HFFc6 (cell line): ENCODE measurements around the gene SLC26A4. TPM values are rescaled to one million over a fixed set of nuclear protein-coding genes. Genes with fewer than 3 reads are reported as not detected.
A peak's percentile ranks its signal among the peaks of the same experiment; 100 is the strongest.

Experiments
- DNase-seq: peaks from one replicate; pipeline ENCODE4 v3.0.0-alpha.2; 2018
- H3K27ac Mint-ChIP-seq: 2 replicates; pipeline ENCODE4 v1.8.0; 2020; ENCODE audit warnings: mild to moderate bottlenecking, mixed read lengths
- H3K27me3 Mint-ChIP-seq: 2 replicates; pipeline ENCODE4 v1.8.0; 2021; ENCODE audit warnings: mild to moderate bottlenecking, moderate library complexity, mixed read lengths; ENCODE audit not compliant: insufficient read depth
- H3K36me3 Mint-ChIP-seq: 2 replicates; pipeline ENCODE4 v1.8.0; 2021; ENCODE audit warnings: low read depth, mixed read lengths
- H3K4me1 Mint-ChIP-seq: 2 replicates; pipeline ENCODE4 v1.8.0; 2020; ENCODE audit warnings: low read depth, mixed read lengths
- H3K4me3 Mint-ChIP-seq: 2 replicates; pipeline ENCODE4 v1.8.0; 2020; ENCODE audit warnings: mild to moderate bottlenecking, moderate library complexity, mixed read lengths
- H3K9me3 Mint-ChIP-seq: 2 replicates; pipeline ENCODE4 v1.8.0; 2020; ENCODE audit warnings: mild to moderate bottlenecking, mixed read lengths
- total RNA-seq, 6 experiments: library from RNA; stranded (reverse); fragmentation: NEBNext Ultra II Directional; extraction: Animal tissue kit (Norgen Biotek cat#: 25700); gene quantifications; 2 replicates in 1 of 6; 3 replicates in 5 of 6; pipeline ENCODE4 v1.2.3, GENCODE V29; 2021
- TF ChIP-seq, protein P1 (sequence below): fragments of 200-600 bp; sonication (generic); IDR thresholded peaks from 2 replicates; pipeline ENCODE4 v1.5.0; 2021; ENCODE audit warnings: antibody characterized with exemption, mild to moderate bottlenecking

SLC26A4 gene
- total RNA-seq, 6 experiments from 2014 or later = 0.18 to 0.63 (median 0.21) TPM; not detected in 1

- H3K27me3 Mint-ChIP-seq = no peaks in the 10 kb centered on the region
- H3K27ac Mint-ChIP-seq = no peak overlapping the region
- no peak for DNase-seq
Observed at GRCh38 chr7:107686816-107687387, 26.3 kb downstream of the SLC26A4 start.

DNA sequence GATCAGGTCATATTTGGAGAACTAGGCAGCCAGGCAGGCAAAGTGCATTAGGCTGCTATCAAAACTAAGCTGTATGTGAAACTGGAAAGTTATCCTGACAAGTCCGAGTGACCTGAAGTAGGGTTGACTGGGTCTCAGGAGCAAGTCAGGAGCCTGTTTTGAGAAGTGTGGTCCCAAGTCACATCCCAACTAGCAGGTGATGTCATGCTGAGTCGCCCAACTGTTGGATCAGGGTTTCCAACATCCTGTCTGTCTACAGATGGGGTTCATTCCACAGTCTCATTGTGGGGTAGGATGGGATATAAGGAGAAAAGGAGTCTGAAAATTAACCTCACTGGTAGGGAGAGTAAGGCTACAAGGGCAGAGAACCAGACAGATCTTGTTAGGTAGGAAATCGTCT lies 27.0 kb downstream of the SLC26A4 start:
- peak; percentile 4 for DNase-seq
- H3K36me3 Mint-ChIP-seq = no peaks in the 10 kb centered on the region
- H3K9me3 Mint-ChIP-seq = no peaks in the 10 kb centered on the region
- H3K27ac Mint-ChIP-seq = no peak overlapping the region
- H3K4me1 Mint-ChIP-seq = peaks cover 39% of the 10 kb centered on the region
- H3K27me3 Mint-ChIP-seq = no peaks in the 10 kb centered on the region
- no peak overlapping the region for H3K4me3 Mint-ChIP-seq
- TF ChIP-seq, protein P1, sequence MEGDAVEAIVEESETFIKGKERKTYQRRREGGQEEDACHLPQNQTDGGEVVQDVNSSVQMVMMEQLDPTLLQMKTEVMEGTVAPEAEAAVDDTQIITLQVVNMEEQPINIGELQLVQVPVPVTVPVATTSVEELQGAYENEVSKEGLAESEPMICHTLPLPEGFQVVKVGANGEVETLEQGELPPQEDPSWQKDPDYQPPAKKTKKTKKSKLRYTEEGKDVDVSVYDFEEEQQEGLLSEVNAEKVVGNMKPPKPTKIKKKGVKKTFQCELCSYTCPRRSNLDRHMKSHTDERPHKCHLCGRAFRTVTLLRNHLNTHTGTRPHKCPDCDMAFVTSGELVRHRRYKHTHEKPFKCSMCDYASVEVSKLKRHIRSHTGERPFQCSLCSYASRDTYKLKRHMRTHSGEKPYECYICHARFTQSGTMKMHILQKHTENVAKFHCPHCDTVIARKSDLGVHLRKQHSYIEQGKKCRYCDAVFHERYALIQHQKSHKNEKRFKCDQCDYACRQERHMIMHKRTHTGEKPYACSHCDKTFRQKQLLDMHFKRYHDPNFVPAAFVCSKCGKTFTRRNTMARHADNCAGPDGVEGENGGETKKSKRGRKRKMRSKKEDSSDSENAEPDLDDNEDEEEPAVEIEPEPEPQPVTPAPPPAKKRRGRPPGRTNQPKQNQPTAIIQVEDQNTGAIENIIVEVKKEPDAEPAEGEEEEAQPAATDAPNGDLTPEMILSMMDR = no peak

More at GRCh38 chr7:107686816-107687387, 26.3 kb downstream of the SLC26A4 start:
- Mint-ChIP-seq H3K9me3 (no peaks in the 10 kb centered on the region), H3K4me3 (no peak overlapping the region), H3K4me1 (peaks cover 32% of the 10 kb centered on the region), H3K36me3 (no peaks in the 10 kb centered on the region)
- TF ChIP-seq, protein P1 = no peak

DNA sequence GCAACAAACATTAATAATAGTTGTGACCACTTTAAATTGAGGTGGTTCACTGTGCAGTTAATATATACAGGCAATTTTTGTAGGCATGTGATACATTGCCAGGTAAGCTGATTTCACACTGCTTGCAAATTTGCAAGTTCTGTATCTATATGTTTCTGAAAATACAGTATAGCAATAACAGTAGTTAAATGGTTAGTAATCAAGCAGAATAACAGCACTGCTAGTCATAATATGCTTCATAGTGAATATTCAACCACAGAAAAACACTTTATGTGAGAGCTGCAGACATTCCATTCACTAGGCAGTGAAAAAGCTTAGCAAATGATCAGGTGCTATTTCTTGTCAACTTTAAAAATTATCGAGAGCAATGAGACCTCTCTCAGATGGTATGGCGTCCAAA lies 28.9 kb downstream of the SLC26A4 start:
- Mint-ChIP-seq H3K36me3 (no peaks in the 10 kb centered on the region), H3K4me1 (peaks cover 49% of the 10 kb centered on the region), H3K27me3 (no peaks in the 10 kb centered on the region), H3K4me3 (no peak overlapping the region), H3K27ac (no peak overlapping the region), H3K9me3 (no peaks in the 10 kb centered on the region)
- DNase-seq = no peak
- TF ChIP-seq, protein P1 = no peak

- no peak overlapping the region for H3K4me3 Mint-ChIP-seq
- no peaks in the 10 kb centered on the region for H3K36me3 Mint-ChIP-seq
- TF ChIP-seq, protein P1 = no peak
- H3K27ac Mint-ChIP-seq = no peak overlapping the region
- no peak for DNase-seq
- H3K9me3 Mint-ChIP-seq = no peaks in the 10 kb centered on the region
- peaks cover 49% of the 10 kb centered on the region for H3K4me1 Mint-ChIP-seq
- H3K27me3 Mint-ChIP-seq = no peaks in the 10 kb centered on the region
Observed at GRCh38 chr7:107690084-107690483, 29.5 kb downstream of the SLC26A4 start.

DNA sequence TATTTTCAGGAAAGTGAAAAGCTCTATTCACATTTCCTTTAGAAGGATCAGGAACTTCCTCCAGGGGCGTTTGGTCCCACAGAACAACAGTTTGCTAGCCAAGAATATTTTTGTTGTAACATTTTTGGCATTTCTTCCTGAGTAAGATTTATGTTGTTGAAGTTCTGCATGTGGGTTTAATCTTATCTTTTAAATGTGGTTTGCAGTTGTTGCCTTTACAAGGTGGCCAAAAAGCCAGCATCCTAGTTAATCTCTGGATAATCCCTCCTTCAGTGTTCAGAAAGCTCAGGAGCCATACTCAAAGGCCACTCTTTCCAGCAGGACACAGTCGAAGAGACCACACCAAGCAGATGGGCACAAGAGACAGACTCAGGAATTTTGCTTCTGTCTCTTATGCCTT lies 30.0 kb downstream of the SLC26A4 start:
- H3K4me1 Mint-ChIP-seq = peaks cover 49% of the 10 kb centered on the region
- no peaks in the 10 kb centered on the region for H3K9me3 Mint-ChIP-seq
- no peak overlapping the region for H3K27ac Mint-ChIP-seq
- TF ChIP-seq, protein P1 = no peak
- peak; percentile 19 for DNase-seq
- no peaks in the 10 kb centered on the region for H3K27me3 Mint-ChIP-seq
- no peak overlapping the region for H3K4me3 Mint-ChIP-seq
- no peaks in the 10 kb centered on the region for H3K36me3 Mint-ChIP-seq
